RWPE2 (cell line): Measurements from ENCODE around the gene SHISA9.

Source experiments
- ATAC-seq: fragments of 200-7000 bp; cut with Tn5 transposase; 3 replicates; pipeline ENCODE4 v1.9.1; 2021; ENCODE audit warnings: low read depth
- DNase-seq: peaks from one replicate; pipeline ENCODE4 v3.0.0-alpha.2; 2020; ENCODE audit warnings: low spot score
- H3K27ac ChIP-seq: fragments of 450-650 bp; 2 replicates; pipeline ENCODE4 v1.5.1; 2017; ENCODE audit warnings: mild to moderate bottlenecking; ENCODE audit not compliant: poor library complexity, severe bottlenecking
- H3K27me3 ChIP-seq: fragments of 250-450 bp; sonication (Bioruptor Pico); 2 replicates; pipeline ENCODE4 v1.5.1; 2021; ENCODE audit warnings: mild to moderate bottlenecking, moderate library complexity; ENCODE audit not compliant: insufficient read depth, poor library complexity, severe bottlenecking
- H3K36me3 ChIP-seq: fragments of 250-450 bp; sonication (Bioruptor Pico); 2 replicates; pipeline ENCODE4 v1.5.1; 2020; ENCODE audit warnings: low read depth, mild to moderate bottlenecking, moderate library complexity
- H3K4me1 ChIP-seq: fragments of 250-450 bp; sonication (Bioruptor Pico); 2 replicates; pipeline ENCODE4 v1.5.1; 2021; ENCODE audit warnings: mild to moderate bottlenecking, moderate library complexity; ENCODE audit not compliant: insufficient read depth, poor library complexity, severe bottlenecking
- H3K4me3 ChIP-seq: fragments of 250-450 bp; sonication (Bioruptor Pico); 2 replicates; pipeline ENCODE4 v1.5.1; 2021; ENCODE audit warnings: mild to moderate bottlenecking, moderate library complexity; ENCODE audit not compliant: severe bottlenecking
- H3K9me3 ChIP-seq: fragments of 250-450 bp; sonication (Bioruptor Pico); 2 replicates; pipeline ENCODE4 v1.5.1; 2021; ENCODE audit warnings: mild to moderate bottlenecking, moderate library complexity; ENCODE audit not compliant: severe bottlenecking
- TF ChIP-seq, protein P1 (sequence below): fragments of 450-650 bp; IDR thresholded peaks from one replicate; pipeline ENCODE4 v1.5.1; 2017; ENCODE audit warnings: mild to moderate bottlenecking, moderate library complexity; ENCODE audit not compliant: poor library complexity, severe bottlenecking

The SHISA9 gene

GRCh38 chr16:12866981-12867551 is 34.3 kb upstream of the SHISA9 start:
- H3K27ac ChIP-seq: no peak overlapping the region
- ATAC-seq (no peak), DNase-seq (no peak)
- TF ChIP-seq, protein P1, sequence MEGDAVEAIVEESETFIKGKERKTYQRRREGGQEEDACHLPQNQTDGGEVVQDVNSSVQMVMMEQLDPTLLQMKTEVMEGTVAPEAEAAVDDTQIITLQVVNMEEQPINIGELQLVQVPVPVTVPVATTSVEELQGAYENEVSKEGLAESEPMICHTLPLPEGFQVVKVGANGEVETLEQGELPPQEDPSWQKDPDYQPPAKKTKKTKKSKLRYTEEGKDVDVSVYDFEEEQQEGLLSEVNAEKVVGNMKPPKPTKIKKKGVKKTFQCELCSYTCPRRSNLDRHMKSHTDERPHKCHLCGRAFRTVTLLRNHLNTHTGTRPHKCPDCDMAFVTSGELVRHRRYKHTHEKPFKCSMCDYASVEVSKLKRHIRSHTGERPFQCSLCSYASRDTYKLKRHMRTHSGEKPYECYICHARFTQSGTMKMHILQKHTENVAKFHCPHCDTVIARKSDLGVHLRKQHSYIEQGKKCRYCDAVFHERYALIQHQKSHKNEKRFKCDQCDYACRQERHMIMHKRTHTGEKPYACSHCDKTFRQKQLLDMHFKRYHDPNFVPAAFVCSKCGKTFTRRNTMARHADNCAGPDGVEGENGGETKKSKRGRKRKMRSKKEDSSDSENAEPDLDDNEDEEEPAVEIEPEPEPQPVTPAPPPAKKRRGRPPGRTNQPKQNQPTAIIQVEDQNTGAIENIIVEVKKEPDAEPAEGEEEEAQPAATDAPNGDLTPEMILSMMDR: no peak
- H3K4me3 ChIP-seq: no peak overlapping the region
- no peaks in the 10 kb centered on the region for H3K4me1 ChIP-seq
- peaks cover 3% of the 10 kb centered on the region for H3K9me3 ChIP-seq
- H3K27me3 ChIP-seq: no peaks in the 10 kb centered on the region
- no peaks in the 10 kb centered on the region for H3K36me3 ChIP-seq

- Histone ChIP-seq H3K4me3 (no peak overlapping the region), H3K9me3 (peaks cover 6% of the 10 kb centered on the region), H3K4me1 (no peaks in the 10 kb centered on the region), H3K27me3 (no peaks in the 10 kb centered on the region), H3K36me3 (no peaks in the 10 kb centered on the region), H3K27ac (no peak overlapping the region)
- ATAC-seq (no peak), DNase-seq (no peak)
- TF ChIP-seq, protein P1: no peak
Observed at GRCh38 chr16:12868169-12868568, 33.2 kb upstream of the SHISA9 start.

DNA sequence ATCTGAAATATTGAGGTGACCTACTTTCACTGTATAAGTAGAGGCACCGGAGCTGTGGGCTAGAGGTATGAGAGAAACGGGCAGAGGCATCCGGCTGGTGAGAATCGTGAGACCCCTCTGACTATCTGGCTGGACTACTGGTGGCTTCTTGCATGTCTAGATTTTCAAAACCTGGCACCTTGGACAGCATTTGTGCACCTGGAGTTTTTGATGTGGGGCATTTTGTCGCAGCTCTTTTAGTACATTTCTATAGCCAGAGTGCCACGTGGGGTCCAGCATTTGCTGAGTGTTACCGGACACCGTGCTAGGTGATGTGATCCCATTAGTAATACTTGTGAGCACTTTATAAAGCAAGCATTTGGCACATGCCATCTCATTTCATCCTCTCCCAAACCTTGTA is 32.6 kb upstream of the SHISA9 start:
- Histone ChIP-seq H3K27me3 (no peaks in the 10 kb centered on the region), H3K4me1 (no peaks in the 10 kb centered on the region), H3K27ac (no peak overlapping the region), H3K4me3 (no peak overlapping the region), H3K36me3 (no peaks in the 10 kb centered on the region), H3K9me3 (peaks cover 6% of the 10 kb centered on the region)
- TF ChIP-seq, protein P1: no peak
- DNase-seq (no peak), ATAC-seq (no peak)

DNA sequence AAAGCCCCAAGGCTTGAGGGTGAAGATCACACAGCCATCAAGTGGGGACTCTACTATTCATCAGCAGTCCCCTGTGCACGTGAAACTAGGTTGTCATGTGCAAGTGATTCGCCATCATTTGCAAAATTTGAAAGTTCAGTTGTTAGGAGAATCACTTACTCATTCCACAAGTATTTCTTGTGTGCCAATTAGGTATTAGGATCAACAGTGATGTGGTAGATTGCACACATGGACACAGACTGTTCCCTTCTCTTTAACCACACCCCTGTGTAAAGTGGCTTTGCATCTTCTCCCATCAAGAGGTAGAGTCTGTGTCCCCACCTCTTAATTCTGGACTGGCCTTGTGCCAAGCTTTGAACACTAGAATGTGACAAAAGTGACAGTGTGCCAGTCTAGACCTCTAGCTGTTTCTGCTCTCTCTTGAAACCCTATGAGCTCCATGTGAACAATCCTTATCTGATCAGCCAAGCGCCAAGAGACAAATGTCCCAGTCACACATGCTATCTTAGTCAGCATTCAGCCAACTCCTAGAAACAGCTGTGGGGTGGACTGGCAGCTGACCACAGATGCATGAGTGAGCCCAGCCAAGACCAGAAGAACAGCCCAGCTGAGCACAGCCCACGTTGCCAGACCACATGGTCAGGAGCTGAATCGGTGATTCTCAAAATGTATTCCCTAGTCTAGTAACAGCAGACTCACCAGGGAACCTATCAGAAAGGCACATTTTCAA is 31.5 kb upstream of the SHISA9 start:
- TF ChIP-seq, protein P1: no peak
- Histone ChIP-seq H3K27me3 (no peaks in the 10 kb centered on the region), H3K36me3 (no peaks in the 10 kb centered on the region), H3K4me1 (peaks cover 6% of the 10 kb centered on the region), H3K27ac (no peak overlapping the region), H3K9me3 (peaks cover 6% of the 10 kb centered on the region), H3K4me3 (no peak overlapping the region)
- ATAC-seq (no peak), DNase-seq (no peak)

- Histone ChIP-seq H3K27ac (no peak overlapping the region), H3K36me3 (no peaks in the 10 kb centered on the region), H3K4me3 (no peak overlapping the region), H3K4me1 (peaks cover 6% of the 10 kb centered on the region), H3K27me3 (no peaks in the 10 kb centered on the region), H3K9me3 (peaks cover 6% of the 10 kb centered on the region)
- DNase-seq (no peak), ATAC-seq (no peak)
- TF ChIP-seq, protein P1: no peak
Observed at GRCh38 chr16:12871784-12872183, 29.6 kb upstream of the SHISA9 start.
